Measurements from ENCODE around the gene PPP2R2C.

Gene PPP2R2C

GRCh38 chr4:6469144-6469543 is 3.3 kb downstream of the PPP2R2C start:
- Histone ChIP-seq H3K27me3 (ENCODE audit: control insufficient read depth in 1 of 2, insufficient read depth in 2 of 2, low read length in 2 of 2) (peaks cover 27 to 31% of the 10 kb centered on the region in 2 donors), H3K9me3 (ENCODE audit: control insufficient read depth in 1 of 2, low read length in 2 of 2) (no peaks in the 10 kb centered on the region), H3K36me3 (ENCODE audit: control insufficient read depth in 1 of 2, insufficient read depth in 2 of 2, low read length in 2 of 2) (no peaks in the 10 kb centered on the region), H3K27ac (ENCODE audit: low read depth, low read length) (no peak overlapping the region), H3K4me3 (ENCODE audit: low read depth in 1 of 2, low read length in 2 of 2) (no peak overlapping the region), H3K9ac (ENCODE audit: low read depth in 1 of 2, low read length in 2 of 2) (no peak overlapping the region), H3K4me1 (ENCODE audit: control insufficient read depth in 1 of 2, insufficient read depth in 2 of 2, low read length in 2 of 2) (no peaks in the 10 kb centered on the region)

- H3K27ac ChIP-seq (ENCODE audit: low read depth, low read length): no peak overlapping the region
- no peaks in the 10 kb centered on the region for H3K36me3 ChIP-seq (ENCODE audit: control insufficient read depth in 1 of 2, insufficient read depth in 2 of 2, low read length in 2 of 2)
- peaks cover 25 to 31% of the 10 kb centered on the region in 2 donors for H3K27me3 ChIP-seq (ENCODE audit: control insufficient read depth in 1 of 2, insufficient read depth in 2 of 2, low read length in 2 of 2)
- H3K9me3 ChIP-seq (ENCODE audit: control insufficient read depth in 1 of 2, low read length in 2 of 2): no peaks in the 10 kb centered on the region
- no peaks in the 10 kb centered on the region for H3K4me1 ChIP-seq (ENCODE audit: control insufficient read depth in 1 of 2, insufficient read depth in 2 of 2, low read length in 2 of 2)
- H3K4me3 ChIP-seq (ENCODE audit: low read depth in 1 of 2, low read length in 2 of 2): no peak overlapping the region
- no peak overlapping the region for H3K9ac ChIP-seq (ENCODE audit: low read depth in 1 of 2, low read length in 2 of 2)
These were observed 4.0 kb downstream of the PPP2R2C start for GRCh38 chr4:6468376-6468775.

GRCh38 chr4:6467600-6467999 is 4.8 kb downstream of the PPP2R2C start:
- Histone ChIP-seq H3K27ac (ENCODE audit: low read depth, low read length) (no peak overlapping the region), H3K4me1 (ENCODE audit: control insufficient read depth in 1 of 2, insufficient read depth in 2 of 2, low read length in 2 of 2) (no peaks in the 10 kb centered on the region), H3K27me3 (ENCODE audit: control insufficient read depth in 1 of 2, insufficient read depth in 2 of 2, low read length in 2 of 2) (peaks cover 23 to 25% of the 10 kb centered on the region in 2 donors), H3K9me3 (ENCODE audit: control insufficient read depth in 1 of 2, low read length in 2 of 2) (no peaks in the 10 kb centered on the region), H3K4me3 (ENCODE audit: low read depth in 1 of 2, low read length in 2 of 2) (no peak overlapping the region), H3K9ac (ENCODE audit: low read depth in 1 of 2, low read length in 2 of 2) (no peak overlapping the region), H3K36me3 (ENCODE audit: control insufficient read depth in 1 of 2, insufficient read depth in 2 of 2, low read length in 2 of 2) (no peaks in the 10 kb centered on the region)

- Histone ChIP-seq H3K27me3 (ENCODE audit: control insufficient read depth in 1 of 2, insufficient read depth in 2 of 2, low read length in 2 of 2) (peaks cover 23 to 25% of the 10 kb centered on the region in 2 donors), H3K9me3 (ENCODE audit: control insufficient read depth in 1 of 2, low read length in 2 of 2) (no peaks in the 10 kb centered on the region), H3K9ac (ENCODE audit: low read depth in 1 of 2, low read length in 2 of 2) (no peak overlapping the region), H3K27ac (ENCODE audit: low read depth, low read length) (no peak overlapping the region), H3K36me3 (ENCODE audit: control insufficient read depth in 1 of 2, insufficient read depth in 2 of 2, low read length in 2 of 2) (no peaks in the 10 kb centered on the region), H3K4me1 (ENCODE audit: control insufficient read depth in 1 of 2, insufficient read depth in 2 of 2, low read length in 2 of 2) (no peaks in the 10 kb centered on the region), H3K4me3 (ENCODE audit: low read depth in 1 of 2, low read length in 2 of 2) (no peak overlapping the region)
These were observed 5.5 kb downstream of the PPP2R2C start for GRCh38 chr4:6466756-6467381.

- Histone ChIP-seq H3K9me3 (ENCODE audit: control insufficient read depth in 1 of 2, low read length in 2 of 2) (no peaks in the 10 kb centered on the region), H3K9ac (ENCODE audit: low read depth in 1 of 2, low read length in 2 of 2) (no peak overlapping the region), H3K36me3 (ENCODE audit: control insufficient read depth in 1 of 2, insufficient read depth in 2 of 2, low read length in 2 of 2) (no peaks in the 10 kb centered on the region), H3K27ac (ENCODE audit: low read depth, low read length) (no peak overlapping the region), H3K27me3 (ENCODE audit: control insufficient read depth in 1 of 2, insufficient read depth in 2 of 2, low read length in 2 of 2) (peaks cover 23 to 25% of the 10 kb centered on the region in 2 donors), H3K4me3 (ENCODE audit: low read depth in 1 of 2, low read length in 2 of 2) (no peak overlapping the region), H3K4me1 (ENCODE audit: control insufficient read depth in 1 of 2, insufficient read depth in 2 of 2, low read length in 2 of 2) (no peaks in the 10 kb centered on the region)
These were observed 6.5 kb downstream of the PPP2R2C start for GRCh38 chr4:6465955-6466354.

GRCh38 chr4:6464842-6465588 is 7.4 kb downstream of the PPP2R2C start:
- no peaks in the 10 kb centered on the region for H3K4me1 ChIP-seq (ENCODE audit: control insufficient read depth in 1 of 2, insufficient read depth in 2 of 2, low read length in 2 of 2)
- H3K9me3 ChIP-seq (ENCODE audit: control insufficient read depth in 1 of 2, low read length in 2 of 2): no peaks in the 10 kb centered on the region
- peaks cover 17 to 18% of the 10 kb centered on the region in 2 donors for H3K27me3 ChIP-seq (ENCODE audit: control insufficient read depth in 1 of 2, insufficient read depth in 2 of 2, low read length in 2 of 2)
- no peak overlapping the region for H3K27ac ChIP-seq (ENCODE audit: low read depth, low read length)
- no peaks in the 10 kb centered on the region for H3K36me3 ChIP-seq (ENCODE audit: control insufficient read depth in 1 of 2, insufficient read depth in 2 of 2, low read length in 2 of 2)
- no peak overlapping the region for H3K4me3 ChIP-seq (ENCODE audit: low read depth in 1 of 2, low read length in 2 of 2)
- no peak overlapping the region for H3K9ac ChIP-seq (ENCODE audit: low read depth in 1 of 2, low read length in 2 of 2)

- Histone ChIP-seq H3K9ac (ENCODE audit: low read depth in 1 of 2, low read length in 2 of 2) (no peak overlapping the region), H3K4me3 (ENCODE audit: low read depth in 1 of 2, low read length in 2 of 2) (no peak overlapping the region), H3K27ac (ENCODE audit: low read depth, low read length) (no peak overlapping the region), H3K4me1 (ENCODE audit: control insufficient read depth in 1 of 2, insufficient read depth in 2 of 2, low read length in 2 of 2) (no peaks in the 10 kb centered on the region), H3K27me3 (ENCODE audit: control insufficient read depth in 1 of 2, insufficient read depth in 2 of 2, low read length in 2 of 2) (peaks cover 6 to 12% of the 10 kb centered on the region in 2 donors), H3K36me3 (ENCODE audit: control insufficient read depth in 1 of 2, insufficient read depth in 2 of 2, low read length in 2 of 2) (no peaks in the 10 kb centered on the region), H3K9me3 (ENCODE audit: control insufficient read depth in 1 of 2, low read length in 2 of 2) (peaks cover 0 to 2% of the 10 kb centered on the region in 2 donors)
These were observed 8.8 kb downstream of the PPP2R2C start for GRCh38 chr4:6463311-6464289.

- no peaks in the 10 kb centered on the region for H3K36me3 ChIP-seq (ENCODE audit: control insufficient read depth in 1 of 2, insufficient read depth in 2 of 2, low read length in 2 of 2)
- H3K4me1 ChIP-seq (ENCODE audit: control insufficient read depth in 1 of 2, insufficient read depth in 2 of 2, low read length in 2 of 2): no peaks in the 10 kb centered on the region
- H3K27ac ChIP-seq (ENCODE audit: low read depth, low read length): no peak overlapping the region
- peaks cover 0 to 2% of the 10 kb centered on the region in 2 donors for H3K27me3 ChIP-seq (ENCODE audit: control insufficient read depth in 1 of 2, insufficient read depth in 2 of 2, low read length in 2 of 2)
- no peak overlapping the region for H3K4me3 ChIP-seq (ENCODE audit: low read depth in 1 of 2, low read length in 2 of 2)
- H3K9me3 ChIP-seq (ENCODE audit: control insufficient read depth in 1 of 2, low read length in 2 of 2): peaks cover 0 to 4% of the 10 kb centered on the region in 2 donors
- H3K9ac ChIP-seq (ENCODE audit: low read depth in 1 of 2, low read length in 2 of 2): no peak overlapping the region
These were observed 10.9 kb downstream of the PPP2R2C start for GRCh38 chr4:6461301-6462165.

- Histone ChIP-seq H3K9me3 (ENCODE audit: control insufficient read depth in 1 of 2, low read length in 2 of 2) (peaks cover 0 to 4% of the 10 kb centered on the region in 2 donors), H3K27me3 (ENCODE audit: control insufficient read depth in 1 of 2, insufficient read depth in 2 of 2, low read length in 2 of 2) (peaks cover 0 to 2% of the 10 kb centered on the region in 2 donors), H3K4me1 (ENCODE audit: control insufficient read depth in 1 of 2, insufficient read depth in 2 of 2, low read length in 2 of 2) (no peaks in the 10 kb centered on the region), H3K27ac (ENCODE audit: low read depth, low read length) (no peak overlapping the region), H3K9ac (ENCODE audit: low read depth in 1 of 2, low read length in 2 of 2) (no peak overlapping the region), H3K36me3 (ENCODE audit: control insufficient read depth in 1 of 2, insufficient read depth in 2 of 2, low read length in 2 of 2) (no peaks in the 10 kb centered on the region), H3K4me3 (ENCODE audit: low read depth in 1 of 2, low read length in 2 of 2) (no peak overlapping the region)
These were observed 11.5 kb downstream of the PPP2R2C start for GRCh38 chr4:6460876-6461275.
